GM19328 (cell line): ENCODE measurements around the gene KLHL40.

Experiments used
- ATAC-seq: cut with Tn5 transposase; IDR thresholded peaks from one replicate; pipeline ENCODE4 v1.9.1; 2021; ENCODE audit warnings: mild to moderate bottlenecking, moderate library complexity; ENCODE audit not compliant: unreplicated experiment

Gene KLHL40

DNA sequence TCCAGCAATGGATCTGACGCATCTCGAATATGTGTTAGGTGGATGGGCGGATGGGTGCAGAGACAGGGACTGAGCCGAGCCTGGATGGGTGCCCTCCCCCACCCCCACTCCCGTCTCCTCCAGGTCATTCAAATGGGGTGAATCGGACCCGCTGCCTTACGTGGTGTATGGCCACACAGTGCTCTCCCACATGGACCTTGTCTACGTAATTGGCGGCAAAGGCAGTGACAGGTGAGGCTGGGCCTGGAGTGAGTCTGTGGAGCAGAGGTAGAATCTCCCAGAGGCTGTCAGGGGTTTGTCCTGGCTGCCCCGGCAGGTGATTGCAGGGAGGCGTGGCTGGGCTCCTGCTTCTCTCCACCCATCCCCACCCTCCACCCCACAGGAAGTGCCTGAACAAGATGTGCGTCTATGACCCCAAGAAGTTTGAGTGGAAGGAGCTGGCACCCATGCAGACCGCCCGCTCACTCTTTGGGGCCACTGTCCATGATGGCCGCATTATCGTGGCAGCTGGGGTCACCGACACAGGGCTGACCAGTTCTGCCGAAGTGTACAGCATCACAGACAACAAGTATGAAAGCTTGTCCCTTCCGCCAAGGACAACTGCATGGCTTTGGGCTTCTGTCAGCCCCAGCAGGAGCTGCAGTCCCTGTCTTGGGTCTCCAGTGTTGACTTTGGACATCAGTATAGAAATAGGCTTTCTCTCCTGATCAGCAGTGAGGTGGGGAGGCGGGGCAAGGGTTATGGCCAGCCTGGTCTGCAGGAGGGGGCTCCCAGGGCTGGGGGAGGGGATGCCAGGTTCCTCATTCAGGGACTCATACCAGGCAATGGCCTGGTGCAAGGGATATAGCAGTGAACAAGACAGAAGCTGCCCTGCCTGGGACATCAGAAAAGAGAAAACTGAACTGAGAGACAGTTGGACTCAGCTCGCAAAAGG, 3.4 kb downstream of the KLHL40 start:
- ATAC-seq = no peak

DNA sequence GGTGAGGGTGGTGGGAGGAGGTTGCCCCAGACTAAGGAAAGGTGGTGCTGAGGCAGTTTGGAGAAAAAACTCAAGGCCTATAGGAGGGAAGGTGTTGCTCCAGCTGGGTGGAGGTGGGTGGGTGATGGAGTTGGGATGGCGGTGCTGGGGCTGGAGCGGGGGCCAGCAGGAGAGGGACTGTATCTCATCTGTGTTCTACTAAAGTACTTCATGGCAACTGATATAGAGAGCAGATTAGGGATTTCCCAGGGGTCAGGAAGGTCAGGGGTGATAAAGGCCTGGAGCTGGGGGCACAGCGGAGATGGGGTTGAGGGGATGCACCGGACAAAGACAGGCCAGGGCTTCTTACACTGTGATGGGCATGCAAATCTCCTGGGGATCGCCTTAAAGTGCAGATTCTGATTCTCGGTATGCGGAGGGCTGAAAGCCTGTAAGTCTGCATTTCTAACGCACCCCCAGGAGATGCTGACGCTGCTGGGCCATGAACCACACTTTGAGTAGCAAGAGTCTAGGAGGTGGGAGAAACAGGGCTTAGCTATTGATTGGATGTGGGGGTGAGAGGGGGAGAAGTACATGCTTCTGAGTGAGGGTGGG, 4.2 kb downstream of the KLHL40 start:
- ATAC-seq = no peak

DNA sequence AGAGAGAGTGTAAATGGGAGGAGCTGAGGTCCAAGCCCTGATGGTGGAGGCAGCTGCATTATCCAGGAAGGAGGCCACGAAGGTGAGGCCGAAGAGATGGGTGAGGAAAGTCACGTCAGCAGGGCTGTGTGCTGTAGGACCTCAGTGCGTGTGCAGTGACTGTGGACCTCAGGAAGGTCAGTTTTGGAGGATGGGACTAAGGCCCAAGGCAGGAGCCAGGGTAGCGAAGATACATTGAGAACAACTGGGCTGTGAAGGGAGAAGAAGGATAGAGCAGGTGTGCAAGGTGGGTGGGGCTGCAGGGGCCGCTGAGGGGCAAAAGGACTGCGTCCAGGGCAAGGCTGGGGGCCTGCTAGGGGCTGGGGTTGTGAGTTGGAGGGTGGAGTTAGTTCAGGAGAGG, 4.9 kb downstream of the KLHL40 start:
- ATAC-seq = no peak

DNA sequence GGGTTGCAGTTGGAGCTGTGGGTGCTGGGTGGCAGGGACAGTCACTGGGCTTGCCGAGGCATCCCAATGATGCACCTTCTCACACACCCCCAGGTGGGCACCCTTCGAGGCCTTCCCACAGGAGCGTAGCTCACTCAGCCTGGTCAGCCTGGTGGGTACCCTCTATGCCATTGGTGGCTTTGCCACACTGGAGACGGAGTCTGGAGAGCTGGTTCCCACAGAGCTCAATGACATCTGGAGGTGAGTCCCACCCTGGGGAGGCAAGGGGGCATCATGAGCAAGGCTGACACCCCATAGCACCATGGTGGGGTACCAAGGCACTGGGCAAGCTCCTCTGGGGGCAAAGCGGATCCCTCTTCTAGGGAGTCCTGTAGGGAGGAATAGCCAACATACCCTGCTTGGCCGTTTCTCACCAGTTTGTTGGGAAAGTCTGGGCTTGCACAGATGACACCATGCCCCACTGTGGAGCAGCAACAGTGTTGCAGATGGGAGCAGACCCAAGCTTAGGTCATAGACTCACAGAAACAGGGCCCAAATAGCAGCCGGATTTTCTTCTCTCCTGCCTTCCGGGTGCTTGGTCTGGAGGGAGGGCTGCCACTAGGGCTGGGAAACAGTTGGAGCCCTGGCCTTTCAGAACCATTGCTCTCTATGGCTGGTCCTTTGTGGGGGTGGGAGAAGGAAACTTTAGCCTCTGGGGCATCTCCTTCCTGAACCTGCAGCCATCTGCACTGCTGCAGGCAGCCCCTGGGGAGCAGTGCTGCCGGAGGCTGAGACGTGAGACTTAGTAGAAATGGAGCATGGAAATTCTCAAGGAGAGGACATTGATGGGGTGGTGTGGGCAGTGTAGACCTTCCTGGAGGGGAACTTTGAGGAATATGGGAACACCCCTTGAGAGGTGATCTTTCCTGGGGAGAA, 5.7 kb downstream of the KLHL40 start:
- ATAC-seq = no peak

DNA sequence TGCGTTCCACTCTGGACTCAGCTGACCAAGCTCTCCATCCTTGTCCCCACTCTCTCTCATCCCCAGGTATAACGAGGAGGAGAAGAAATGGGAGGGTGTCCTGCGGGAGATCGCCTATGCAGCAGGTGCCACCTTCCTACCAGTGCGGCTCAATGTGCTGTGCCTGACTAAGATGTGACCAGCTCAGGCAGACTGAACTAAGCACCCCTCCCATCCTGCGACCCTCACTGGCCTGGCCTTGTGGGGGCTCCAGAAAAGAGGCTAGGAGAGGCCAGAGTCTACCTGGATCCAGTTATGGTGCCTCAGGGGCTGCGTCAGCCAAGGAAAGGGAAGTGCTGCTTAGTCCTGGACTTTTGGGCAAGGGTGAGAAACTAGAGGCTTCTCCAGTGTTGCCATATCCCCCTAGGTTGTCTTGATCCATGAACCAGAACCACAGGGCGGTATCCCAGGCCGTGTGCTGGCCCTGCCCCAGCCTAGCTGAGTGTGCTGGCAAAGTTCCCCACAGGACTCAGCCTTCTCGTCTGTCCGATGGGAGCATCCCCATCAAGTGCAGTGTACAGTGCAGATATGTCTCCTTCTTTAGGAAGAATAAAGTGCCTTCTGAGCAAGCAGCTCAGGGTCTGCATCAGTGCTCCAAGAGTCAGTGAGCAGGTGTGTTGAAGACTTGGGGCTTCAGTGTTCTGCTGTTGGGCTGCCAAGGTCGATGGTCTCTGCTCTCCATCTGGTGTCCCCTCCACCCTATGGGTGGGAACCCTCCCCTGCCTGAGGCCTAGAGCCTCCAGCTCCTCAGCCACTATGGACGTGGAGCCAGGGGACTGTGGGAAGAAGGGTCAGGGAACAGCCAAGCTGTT, 6.7 kb downstream of the KLHL40 start:
- no peak for ATAC-seq

DNA sequence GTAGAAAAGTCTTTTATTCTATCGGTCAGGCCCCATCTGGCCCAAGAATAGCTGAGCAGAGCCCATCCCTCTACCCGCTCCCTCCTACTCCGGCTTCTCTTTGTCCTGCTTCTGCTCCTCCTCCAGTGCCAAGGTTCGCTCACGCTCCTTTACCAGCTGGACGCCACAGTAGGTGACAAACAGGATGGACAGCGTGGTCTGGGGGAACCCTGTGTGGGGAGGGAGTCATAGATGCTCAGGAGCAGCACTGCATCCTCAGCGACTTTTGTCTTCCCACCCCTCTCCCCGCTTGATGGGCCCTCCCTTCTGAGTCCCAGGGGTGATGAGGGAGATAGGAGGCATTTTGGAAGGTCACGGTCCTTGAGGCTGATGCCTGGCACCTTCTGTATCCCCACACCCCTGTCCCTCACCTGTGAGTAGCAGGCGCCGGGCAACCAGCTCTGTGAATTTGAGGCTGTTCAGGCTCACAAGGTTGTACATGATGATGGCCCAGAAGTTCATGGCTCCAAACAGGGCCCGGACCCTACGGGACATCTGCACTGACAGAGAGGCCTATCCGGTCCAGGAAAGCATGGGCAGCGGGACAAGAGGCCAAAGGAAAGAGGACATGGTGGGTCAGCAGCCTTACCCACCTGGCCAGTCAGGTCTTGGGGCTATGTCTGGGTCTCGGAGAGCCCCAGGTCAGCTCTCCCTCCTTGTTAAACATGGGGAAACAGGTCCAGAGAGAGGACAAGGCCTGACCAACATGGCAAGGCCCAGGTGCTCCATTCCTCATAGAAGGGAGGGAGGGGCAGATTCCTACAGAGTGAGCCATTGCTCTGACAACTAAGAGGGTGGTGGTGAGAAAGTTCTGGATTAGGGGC, 7.6 kb downstream of the KLHL40 start:
- ATAC-seq = no peak

DNA sequence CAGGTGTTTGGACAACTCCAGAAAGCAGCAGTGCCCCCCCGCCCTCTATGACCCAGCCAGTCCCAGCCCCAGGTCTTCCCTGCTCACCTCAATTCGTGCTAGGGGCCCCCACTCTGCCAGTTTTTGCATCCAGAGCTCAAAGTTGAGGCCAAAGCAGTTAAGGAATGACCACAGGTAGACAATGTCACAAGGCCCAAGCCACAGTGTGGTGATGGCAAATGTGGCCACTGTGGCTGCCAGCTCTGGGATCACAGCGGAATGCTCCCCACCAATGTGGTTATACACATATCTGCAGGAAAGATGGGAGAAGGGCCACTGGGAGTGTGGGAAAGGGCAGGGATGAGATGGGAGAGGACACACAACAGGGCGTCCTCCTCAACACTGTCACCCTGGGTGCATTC, 8.2 kb downstream of the KLHL40 start:
- no peak for ATAC-seq

DNA sequence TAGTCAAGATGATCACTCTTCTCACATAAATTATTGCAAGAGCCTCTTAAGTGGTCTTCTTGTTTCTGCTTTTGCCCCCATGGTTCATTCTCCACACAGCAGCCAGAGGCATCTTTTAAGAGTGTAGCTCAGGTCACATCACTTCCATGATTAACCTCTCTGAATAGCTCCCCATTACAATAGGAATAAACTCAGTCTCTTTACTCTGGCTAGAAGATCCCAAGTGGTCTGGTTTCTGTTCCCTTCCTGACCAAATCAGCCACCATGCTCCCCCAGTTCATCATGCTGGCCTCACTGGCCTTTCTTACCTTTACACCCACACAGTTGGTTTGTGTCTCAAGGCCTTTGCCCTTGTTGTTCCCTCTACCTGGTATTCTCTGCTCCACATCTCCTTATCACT, 9.0 kb downstream of the KLHL40 start:
- no peak for ATAC-seq

DNA sequence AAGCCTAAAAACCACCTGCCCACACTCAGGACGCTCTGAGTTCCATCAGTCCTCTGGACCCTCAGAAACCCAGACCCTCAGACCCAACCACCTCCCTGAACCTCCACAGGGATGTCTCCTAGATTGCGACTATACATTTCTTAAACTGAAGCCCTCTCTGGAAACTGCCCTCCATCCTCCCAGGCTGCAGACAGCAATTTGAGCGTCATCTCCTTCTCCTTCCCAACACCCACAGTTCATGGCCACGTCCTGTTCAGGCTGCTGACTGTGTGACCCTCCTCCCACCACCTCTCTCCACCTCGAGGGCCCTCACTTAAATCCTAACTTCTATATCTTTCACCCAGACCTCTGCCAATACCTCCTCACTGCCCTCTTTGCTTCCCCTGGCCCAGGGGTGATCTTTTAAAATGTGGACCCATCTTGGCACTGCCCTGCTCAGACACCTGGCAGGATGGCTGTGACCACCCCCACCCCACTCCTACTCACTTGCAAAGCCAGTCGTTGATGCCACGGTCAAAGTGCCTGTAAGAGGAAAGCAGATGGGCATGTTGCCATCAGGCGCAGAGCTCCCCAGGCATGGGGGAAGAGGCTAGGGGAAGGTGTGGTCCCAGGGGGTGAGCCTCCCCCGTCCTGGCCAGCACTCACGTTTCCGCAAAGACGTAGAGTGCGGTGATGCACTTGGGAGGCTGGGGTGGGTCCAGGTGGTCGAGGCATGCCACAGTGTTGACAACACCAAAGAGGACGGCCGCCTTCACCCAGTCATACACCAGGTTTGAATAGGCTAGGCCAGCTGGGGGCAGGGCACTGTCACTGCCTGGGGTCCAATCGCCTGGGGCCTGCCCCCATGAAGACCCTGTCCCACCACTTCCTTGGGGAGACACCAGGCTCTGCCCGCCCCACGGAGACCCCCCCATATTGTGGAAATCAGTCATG, 11.3 kb downstream of the KLHL40 start:
- ATAC-seq = no peak

DNA sequence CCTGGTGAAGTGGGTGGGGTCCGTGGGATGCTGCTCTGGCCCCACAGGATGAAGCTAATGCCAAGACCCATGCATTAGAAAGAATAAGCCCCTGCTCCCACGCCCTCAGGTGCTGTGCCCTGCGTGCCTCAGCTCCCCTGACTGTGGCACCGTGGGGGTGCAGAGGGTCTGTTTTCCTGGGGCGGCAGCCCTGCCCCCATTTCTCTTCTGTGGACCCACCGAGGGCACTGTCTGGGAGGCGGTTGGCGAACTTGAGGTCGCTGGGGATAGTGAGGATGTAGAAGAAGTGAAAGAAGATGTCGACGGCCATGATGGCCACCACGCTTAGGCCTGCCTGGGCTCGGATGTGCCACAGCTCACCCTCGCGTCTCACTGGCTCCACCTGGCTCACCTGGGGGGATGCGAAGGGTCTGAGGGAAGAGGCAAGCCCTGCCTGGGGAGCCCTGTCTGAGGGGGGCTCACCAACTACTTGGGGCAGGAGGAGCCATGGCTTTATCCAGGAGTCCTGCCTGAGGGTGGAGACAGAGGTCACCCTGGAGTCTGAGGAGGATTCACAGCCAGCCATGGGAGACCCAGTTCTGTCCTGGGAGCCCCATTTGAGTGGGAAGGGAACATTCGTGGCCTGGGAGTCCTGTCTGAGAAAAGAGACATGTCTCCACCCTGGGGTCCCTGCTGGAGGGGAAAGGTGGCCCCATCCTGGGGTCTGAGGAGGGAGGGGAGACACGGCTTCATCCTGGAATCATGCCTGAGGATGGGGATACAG, 12.1 kb downstream of the KLHL40 start:
- ATAC-seq = no peak

DNA sequence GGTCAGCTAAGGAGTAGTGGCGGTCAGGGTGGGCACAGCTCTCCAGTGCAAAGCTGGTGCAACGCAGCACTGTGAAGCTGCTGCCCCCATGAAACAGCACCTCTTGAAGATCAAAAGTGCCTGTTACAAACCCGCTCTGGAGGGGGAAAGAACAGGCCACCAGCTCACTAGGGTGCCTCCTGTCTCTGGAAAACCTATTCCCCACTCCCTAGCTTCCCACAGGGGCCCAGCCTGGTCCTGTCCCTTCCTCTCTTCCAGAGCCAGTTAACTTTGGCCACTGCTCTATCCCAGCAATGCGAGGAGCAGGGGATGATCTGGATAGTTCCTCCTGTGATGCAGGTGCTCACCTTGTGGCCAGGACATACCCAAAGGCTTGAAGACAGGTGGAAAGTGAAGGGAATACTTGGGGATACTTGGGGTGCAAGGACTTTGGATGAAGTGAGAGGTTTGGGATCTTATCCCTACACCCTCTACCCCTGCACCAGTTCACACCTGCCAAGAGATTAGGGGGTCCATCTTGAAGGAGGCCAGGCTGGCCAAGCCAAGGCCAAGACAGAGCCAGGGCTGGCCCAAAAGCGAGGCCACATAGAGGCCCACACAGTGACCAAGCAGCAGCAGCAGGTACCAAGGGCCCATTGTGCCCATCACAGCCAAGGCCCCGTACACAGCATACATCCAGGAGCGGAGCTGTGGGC, 13.0 kb downstream of the KLHL40 start:
- ATAC-seq = no peak

DNA sequence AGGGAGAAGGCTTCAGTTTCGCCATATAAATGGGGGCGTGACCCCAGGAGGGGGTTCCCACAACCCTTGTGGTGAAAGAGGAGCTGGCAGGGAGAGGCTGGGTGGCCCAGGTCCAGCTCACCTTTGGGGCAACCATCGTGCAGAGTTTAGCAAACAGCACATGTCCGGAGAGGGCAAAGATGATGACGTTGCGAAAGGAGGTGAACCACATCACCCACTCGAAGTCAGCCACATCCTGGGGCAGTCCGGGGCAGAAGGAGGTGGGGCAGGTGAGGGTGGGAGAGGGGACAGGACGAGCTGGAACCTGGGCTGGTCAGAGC, 13.5 kb downstream of the KLHL40 start:
- ATAC-seq = no peak

DNA sequence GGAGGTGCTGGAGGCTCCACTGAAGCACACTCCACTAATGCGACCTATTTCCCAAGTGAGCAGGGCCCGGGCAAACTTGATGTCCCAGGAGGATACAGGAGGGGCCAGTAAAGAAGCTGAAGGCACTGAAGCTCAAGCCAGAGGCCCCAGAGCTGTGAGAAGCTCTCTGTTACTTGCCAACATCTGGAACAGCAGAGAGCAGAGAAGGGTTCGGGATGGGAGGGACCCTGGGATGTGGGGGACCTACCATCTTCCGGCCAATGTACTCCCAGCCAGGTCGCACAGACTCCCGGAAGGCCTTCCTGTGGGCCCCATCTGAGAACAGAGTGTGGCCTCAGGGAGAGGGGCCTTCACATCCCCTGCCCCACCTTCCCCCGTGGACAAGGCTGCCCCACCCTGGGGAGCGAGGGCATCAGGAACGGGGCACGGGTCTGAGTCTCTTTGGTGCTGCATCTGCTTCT, 14.2 kb downstream of the KLHL40 start:
- no peak for ATAC-seq

DNA sequence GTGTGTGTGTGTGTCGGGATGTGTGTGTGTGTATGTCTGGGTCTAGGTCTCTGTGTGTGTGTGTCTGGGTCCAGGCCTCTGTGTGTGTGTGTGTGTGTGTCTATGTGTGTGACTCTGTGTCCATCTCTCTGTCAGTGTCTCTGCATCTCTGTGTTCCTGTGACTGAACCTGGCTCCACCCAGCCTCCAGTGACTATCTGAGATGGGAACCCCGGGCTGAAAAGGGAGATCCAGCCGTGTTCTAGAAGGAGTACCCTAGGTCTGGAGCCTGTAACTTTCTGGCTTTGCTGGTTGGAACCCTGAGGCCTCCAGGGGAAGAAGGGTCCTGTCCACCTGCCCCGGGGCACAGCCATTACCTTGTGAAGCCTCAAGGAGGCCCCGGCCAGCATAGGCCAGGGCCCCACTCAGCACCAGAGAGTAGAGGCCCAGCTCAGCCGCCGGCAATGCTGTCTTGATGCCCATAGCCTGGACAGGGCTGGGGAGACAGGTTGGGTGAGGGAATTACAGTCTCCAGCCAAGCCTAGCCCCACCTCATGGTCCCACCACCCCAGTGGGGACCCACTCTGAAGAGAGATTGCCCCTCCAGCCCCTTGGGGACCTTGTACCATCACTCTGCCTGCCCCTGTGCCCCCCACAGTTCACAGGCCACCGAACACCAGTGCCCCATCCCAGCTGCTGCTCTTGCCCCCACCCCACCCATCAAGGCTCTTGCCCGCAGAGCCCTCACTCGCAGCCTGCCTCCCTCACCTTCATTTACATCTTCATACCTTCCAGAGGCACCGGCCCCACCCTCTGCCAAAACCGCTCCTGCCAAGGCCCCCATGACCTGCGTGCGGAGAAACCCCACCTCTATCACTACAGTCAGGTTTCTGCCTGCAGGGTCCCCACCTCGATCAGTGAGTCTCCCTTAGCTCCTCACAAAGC, 15.3 kb downstream of the KLHL40 start:
- ATAC-seq = no peak

DNA sequence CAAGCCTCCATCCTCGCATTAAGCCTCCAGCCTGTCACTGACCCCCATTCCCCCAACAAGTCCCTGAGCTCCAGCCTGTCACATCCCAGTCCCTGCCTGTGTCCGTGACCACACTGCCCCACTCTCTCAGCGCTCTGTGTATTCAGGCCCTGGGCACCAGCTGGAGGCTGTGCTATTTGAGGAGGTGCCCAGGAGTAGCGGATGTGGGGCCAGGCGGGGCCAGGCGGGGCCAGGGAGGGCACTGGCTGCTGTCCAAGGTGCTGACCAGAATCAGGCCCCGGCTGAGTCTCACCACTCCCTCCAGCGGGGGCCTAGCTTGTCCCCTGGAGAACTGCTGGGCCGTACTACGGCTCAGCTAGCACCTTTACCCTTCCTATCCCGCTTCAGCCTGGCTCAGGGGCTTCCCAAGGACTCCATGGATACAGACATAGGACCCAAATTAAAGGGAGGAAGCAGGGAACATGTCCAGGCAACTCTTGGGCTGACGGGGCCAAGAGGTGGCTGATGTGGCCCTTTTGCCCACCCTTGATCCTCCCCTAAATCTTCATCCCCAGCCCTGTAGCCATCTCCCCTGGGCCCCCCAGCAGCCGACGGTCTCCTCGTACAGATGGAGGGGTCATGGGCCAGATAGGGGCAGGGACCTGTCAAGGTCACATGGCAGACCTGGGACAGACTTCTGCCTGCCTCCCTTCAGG, 16.2 kb downstream of the KLHL40 start:
- ATAC-seq = no peak
